SK-N-SH treated with all-trans-retinoic acid at 6 μM for 48 hours (cell line): Measurements from ENCODE around the gene TUBGCP4.

Experiments used
- ATAC-seq: fragments of 200-7000 bp; cut with Tn5 transposase; 3 replicates; pipeline ENCODE4 v1.9.1; 2020; ENCODE audit warnings: mild to moderate bottlenecking, moderate library complexity
- CREB5 ChIP-seq: fragments of 250-450 bp; sonication (Bioruptor Pico); IDR thresholded peaks from 2 replicates; pipeline ENCODE4 v1.5.1; 2020; ENCODE audit warnings: low read depth, mild to moderate bottlenecking, moderate library complexity
- CSDC2 ChIP-seq: fragments of 250-450 bp; sonication (Bioruptor Pico); IDR thresholded peaks from 2 replicates; pipeline ENCODE4 v1.5.0; 2020; ENCODE audit warnings: mild to moderate bottlenecking, moderate library complexity
- CSRNP3 ChIP-seq: fragments of 250-450 bp; sonication (Bioruptor Pico); IDR thresholded peaks from 2 replicates; pipeline ENCODE4 v1.5.1; 2021; ENCODE audit warnings: mild to moderate bottlenecking, moderate library complexity
- ESRRG ChIP-seq: fragments of 250-450 bp; sonication (Bioruptor Pico); IDR thresholded peaks from 2 replicates; pipeline ENCODE4 v1.6.1; 2021; ENCODE audit warnings: mild to moderate bottlenecking
- GLIS3 ChIP-seq: fragments of 250-450 bp; sonication (Bioruptor Pico); IDR thresholded peaks from 2 replicates; pipeline ENCODE4 v1.5.0; 2020; ENCODE audit warnings: mild to moderate bottlenecking, moderate library complexity
- ISL1 ChIP-seq: fragments of 250-450 bp; sonication (Bioruptor Pico); IDR thresholded peaks from 2 replicates; pipeline ENCODE4 v2.1.2; 2022; ENCODE audit warnings: mild to moderate bottlenecking, moderate library complexity
- OSR1 ChIP-seq: fragments of 250-450 bp; sonication (Bioruptor Pico); IDR thresholded peaks from 2 replicates; pipeline ENCODE4 v1.8.0; 2022; ENCODE audit warnings: moderate library complexity, mild to moderate bottlenecking, inconsistent platforms
- PATZ1 ChIP-seq: fragments of 250-450 bp; sonication (Bioruptor Pico); IDR thresholded peaks from 2 replicates; pipeline ENCODE4 v1.8.0; 2020; ENCODE audit warnings: mild to moderate bottlenecking, moderate library complexity, borderline replicate concordance
- POU6F1 ChIP-seq: fragments of 250-450 bp; sonication (Bioruptor Pico); IDR thresholded peaks from 2 replicates; pipeline ENCODE4 v1.8.0; 2021; ENCODE audit warnings: low read depth, mild to moderate bottlenecking, moderate library complexity, borderline replicate concordance
- PPARA ChIP-seq: fragments of 250-450 bp; sonication (Bioruptor Pico); IDR thresholded peaks from 2 replicates; pipeline ENCODE4 v1.5.0; 2020; ENCODE audit warnings: mild to moderate bottlenecking, borderline replicate concordance
- RARB ChIP-seq: fragments of 250-450 bp; sonication (Bioruptor Pico); IDR thresholded peaks from 2 replicates; pipeline ENCODE4 v1.8.0; 2021; ENCODE audit warnings: mild to moderate bottlenecking, moderate library complexity
- SNAI2 ChIP-seq: fragments of 250-450 bp; sonication (Bioruptor Pico); IDR thresholded peaks from 2 replicates; pipeline ENCODE4 v1.5.0; 2020; ENCODE audit warnings: mild to moderate bottlenecking, moderate library complexity
- TOX ChIP-seq: fragments of 250-450 bp; sonication (Bioruptor Pico); IDR thresholded peaks from 2 replicates; pipeline ENCODE4 v1.8.0; 2021; ENCODE audit warnings: mild to moderate bottlenecking, moderate library complexity, borderline replicate concordance
- TSHZ2 ChIP-seq: fragments of 250-450 bp; sonication (Bioruptor Pico); IDR thresholded peaks from 2 replicates; pipeline ENCODE4 v1.5.0; 2020; ENCODE audit warnings: mild to moderate bottlenecking, moderate library complexity
- ZC3H10 ChIP-seq: fragments of 250-450 bp; sonication (Bioruptor Pico); IDR thresholded peaks from 2 replicates; pipeline ENCODE4 v1.5.1; 2021; ENCODE audit warnings: mild to moderate bottlenecking, moderate library complexity
- ZFP3 ChIP-seq: fragments of 250-450 bp; sonication (Bioruptor Pico); IDR thresholded peaks from 2 replicates; pipeline ENCODE4 v1.5.0; 2020; ENCODE audit warnings: mild to moderate bottlenecking, moderate library complexity
- ZNF565 ChIP-seq: fragments of 450-650 bp; formaldehyde crosslinking; conservative IDR thresholded peaks from 2 replicates; pipeline ENCODE4 v1.5.0; 2020; ENCODE audit warnings: low read depth, mild to moderate bottlenecking, moderate library complexity
- ZNF70 ChIP-seq: fragments of 450-650 bp; formaldehyde crosslinking; IDR thresholded peaks from 2 replicates; pipeline ENCODE4 v1.5.0; 2020; ENCODE audit warnings: mild to moderate bottlenecking, moderate library complexity

TUBGCP4 gene

GRCh38 chr15:43325039-43325684 lies 45.7 kb upstream of the TUBGCP4 start (continued):
- no peak for TF ChIP-seq ZC3H10 (CRISPR knock-in tag)
- no peak for TF ChIP-seq CREB5
- TF ChIP-seq CSDC2 (CRISPR knock-in tag): no peak
- TF ChIP-seq ZNF565 (CRISPR knock-in tag): no peak

- no peak for ATAC-seq
Observed at GRCh38 chr15:43329217-43329959, 41.5 kb upstream of the TUBGCP4 start.

More at GRCh38 chr15:43329217-43329959, 41.5 kb upstream of the TUBGCP4 start:
- TF ChIP-seq ZNF70 (CRISPR knock-in tag): no peak
- no peak for TF ChIP-seq TSHZ2 (CRISPR knock-in tag)
- TF ChIP-seq PATZ1 (CRISPR knock-in tag): no peak
- no peak for TF ChIP-seq CSRNP3 (CRISPR knock-in tag)
- no peak for TF ChIP-seq SNAI2 (CRISPR knock-in tag)
- TF ChIP-seq TOX: no peak
- no peak for TF ChIP-seq CSDC2 (CRISPR knock-in tag)
- no peak for TF ChIP-seq PPARA (CRISPR knock-in tag)
- TF ChIP-seq ZC3H10 (CRISPR knock-in tag): no peak
- TF ChIP-seq OSR1 (CRISPR knock-in tag): no peak
- no peak for TF ChIP-seq GLIS3
- no peak for TF ChIP-seq ZNF565 (CRISPR knock-in tag)
- no peak for TF ChIP-seq ISL1 (CRISPR knock-in tag)
- TF ChIP-seq ZFP3 (CRISPR knock-in tag): no peak
- TF ChIP-seq ESRRG (CRISPR knock-in tag): no peak
- no peak for TF ChIP-seq RARB
- TF ChIP-seq POU6F1 (CRISPR knock-in tag): no peak
- TF ChIP-seq, all 23 proteins: peak for 0
